ENCODE measurements around the gene LYST.

LYST gene

DNA sequence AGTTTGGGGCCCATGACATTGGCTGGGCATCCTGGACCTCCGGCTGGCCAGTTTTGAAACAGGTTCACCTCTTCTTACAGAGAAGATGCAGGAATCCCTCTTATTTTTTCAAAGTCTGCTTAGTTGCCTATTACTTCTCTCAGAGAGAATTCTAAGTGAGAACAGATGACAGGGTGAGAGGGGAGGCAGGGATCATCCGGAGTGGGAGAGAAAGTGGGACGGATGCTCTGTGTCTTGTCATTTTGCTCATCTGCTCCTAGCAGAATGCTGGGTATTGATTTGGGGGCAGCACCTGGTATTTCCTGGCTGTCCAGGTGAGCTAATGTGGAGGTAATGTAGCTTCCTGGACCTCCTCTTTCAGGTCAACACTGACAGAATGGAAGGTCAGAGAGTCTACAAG is 249.6 kb downstream of the LYST start:
- Histone ChIP-seq H4K20me1 (ENCODE audit: low read depth, low read length) (no peaks in the 10 kb centered on the region), H3K27ac (ENCODE audit: low read depth, low read length) (no peak overlapping the region), H3K4me3 (ENCODE audit: insufficient read depth, low read length, poor library complexity, severe bottlenecking) (no peak overlapping the region), H3K4me2 (ENCODE audit: low read depth, low read length, poor library complexity, severe bottlenecking) (no peak overlapping the region), H3F3A (ENCODE audit: insufficient read depth) (no peaks in the 10 kb centered on the region), H3K9me2 (replicated peaks; ENCODE audit: insufficient read depth, low read length) (no peaks in the 10 kb centered on the region), H3K9me3 (ENCODE audit: insufficient read depth, low read length) (no peaks in the 10 kb centered on the region), H3K36me3 (ENCODE audit: low read length) (no peaks in the 10 kb centered on the region), H3K79me2 (ENCODE audit: insufficient read depth, low read length) (no peaks in the 10 kb centered on the region), H3K27me3 (ENCODE audit: low read length) (no peaks in the 10 kb centered on the region), H3K9ac (ENCODE audit: low read length) (no peak overlapping the region), H2AFZ (ENCODE audit: low read depth, low read length, severe bottlenecking) (no peak overlapping the region)
- TF ChIP-seq, protein P1, sequence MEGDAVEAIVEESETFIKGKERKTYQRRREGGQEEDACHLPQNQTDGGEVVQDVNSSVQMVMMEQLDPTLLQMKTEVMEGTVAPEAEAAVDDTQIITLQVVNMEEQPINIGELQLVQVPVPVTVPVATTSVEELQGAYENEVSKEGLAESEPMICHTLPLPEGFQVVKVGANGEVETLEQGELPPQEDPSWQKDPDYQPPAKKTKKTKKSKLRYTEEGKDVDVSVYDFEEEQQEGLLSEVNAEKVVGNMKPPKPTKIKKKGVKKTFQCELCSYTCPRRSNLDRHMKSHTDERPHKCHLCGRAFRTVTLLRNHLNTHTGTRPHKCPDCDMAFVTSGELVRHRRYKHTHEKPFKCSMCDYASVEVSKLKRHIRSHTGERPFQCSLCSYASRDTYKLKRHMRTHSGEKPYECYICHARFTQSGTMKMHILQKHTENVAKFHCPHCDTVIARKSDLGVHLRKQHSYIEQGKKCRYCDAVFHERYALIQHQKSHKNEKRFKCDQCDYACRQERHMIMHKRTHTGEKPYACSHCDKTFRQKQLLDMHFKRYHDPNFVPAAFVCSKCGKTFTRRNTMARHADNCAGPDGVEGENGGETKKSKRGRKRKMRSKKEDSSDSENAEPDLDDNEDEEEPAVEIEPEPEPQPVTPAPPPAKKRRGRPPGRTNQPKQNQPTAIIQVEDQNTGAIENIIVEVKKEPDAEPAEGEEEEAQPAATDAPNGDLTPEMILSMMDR (IDR thresholded peaks at IDR 0.05; ENCODE audit: insufficient read depth, low read length, poor library complexity, severe bottlenecking) = no peak
- no peak for TF ChIP-seq EZH2phosphoT487 (conservative IDR thresholded peaks at IDR 0.05; ENCODE audit: low read length)

DNA sequence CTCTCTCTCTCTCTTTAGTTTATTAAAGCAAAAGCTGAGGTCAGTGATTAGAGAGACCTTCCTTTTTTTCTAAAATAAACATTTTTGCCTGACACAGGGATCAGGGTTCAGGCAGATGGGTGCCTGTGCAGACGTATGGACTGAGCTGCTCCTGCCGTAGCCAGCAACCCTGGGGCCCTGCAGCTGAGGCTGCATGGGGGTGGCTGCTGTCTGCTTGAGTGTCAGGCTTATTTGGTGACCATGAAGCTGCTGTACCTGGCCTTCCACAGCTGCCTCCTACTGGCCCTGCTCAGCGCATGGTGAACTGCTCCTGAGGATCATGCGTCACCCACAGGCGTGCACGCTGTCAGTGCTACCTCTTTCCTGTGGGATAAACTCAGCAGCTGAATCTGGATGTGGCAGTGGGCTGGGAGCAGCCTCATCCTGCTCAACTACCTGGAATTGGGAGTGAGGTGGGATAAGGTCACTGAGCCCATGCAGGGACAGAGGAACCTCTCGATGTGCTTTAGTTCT is 252.2 kb downstream of the LYST start:
- no peak overlapping the region for H3K27ac ChIP-seq (ENCODE audit: low read depth, low read length)
- no peaks in the 10 kb centered on the region for H3K9me2 ChIP-seq (replicated peaks; ENCODE audit: insufficient read depth, low read length)
- no peak overlapping the region for H2AFZ ChIP-seq (ENCODE audit: low read depth, low read length, severe bottlenecking)
- no peak overlapping the region for H3K4me2 ChIP-seq (ENCODE audit: low read depth, low read length, poor library complexity, severe bottlenecking)
- no peaks in the 10 kb centered on the region for H3K36me3 ChIP-seq (ENCODE audit: low read length)
- no peaks in the 10 kb centered on the region for H3K27me3 ChIP-seq (ENCODE audit: low read length)
- no peak overlapping the region for H3K9ac ChIP-seq (ENCODE audit: low read length)
- no peaks in the 10 kb centered on the region for H3K79me2 ChIP-seq (ENCODE audit: insufficient read depth, low read length)
- H4K20me1 ChIP-seq (ENCODE audit: low read depth, low read length) = no peaks in the 10 kb centered on the region
- no peak overlapping the region for H3K4me3 ChIP-seq (ENCODE audit: insufficient read depth, low read length, poor library complexity, severe bottlenecking)
- H3F3A ChIP-seq (ENCODE audit: insufficient read depth) = no peaks in the 10 kb centered on the region
- H3K9me3 ChIP-seq (ENCODE audit: insufficient read depth, low read length) = no peaks in the 10 kb centered on the region
- TF ChIP-seq EZH2phosphoT487 (conservative IDR thresholded peaks at IDR 0.05; ENCODE audit: low read length) = no peak
- TF ChIP-seq, protein P1 (IDR thresholded peaks at IDR 0.05; ENCODE audit: insufficient read depth, low read length, poor library complexity, severe bottlenecking) = no peak

- TF ChIP-seq, protein P1 (IDR thresholded peaks at IDR 0.05; ENCODE audit: insufficient read depth, low read length, poor library complexity, severe bottlenecking) = no peak
- TF ChIP-seq EZH2phosphoT487 (conservative IDR thresholded peaks at IDR 0.05; ENCODE audit: low read length) = no peak
- Histone ChIP-seq H3K27ac (ENCODE audit: low read depth, low read length) (no peak overlapping the region), H3K4me2 (ENCODE audit: low read depth, low read length, poor library complexity, severe bottlenecking) (no peak overlapping the region), H3K9ac (ENCODE audit: low read length) (no peak overlapping the region), H3K9me2 (replicated peaks; ENCODE audit: insufficient read depth, low read length) (no peaks in the 10 kb centered on the region), H2AFZ (ENCODE audit: low read depth, low read length, severe bottlenecking) (no peak overlapping the region), H3K9me3 (ENCODE audit: insufficient read depth, low read length) (no peaks in the 10 kb centered on the region), H3K27me3 (ENCODE audit: low read length) (no peaks in the 10 kb centered on the region), H3K36me3 (ENCODE audit: low read length) (no peaks in the 10 kb centered on the region), H4K20me1 (ENCODE audit: low read depth, low read length) (no peaks in the 10 kb centered on the region), H3K79me2 (ENCODE audit: insufficient read depth, low read length) (no peaks in the 10 kb centered on the region), H3F3A (ENCODE audit: insufficient read depth) (no peaks in the 10 kb centered on the region), H3K4me3 (ENCODE audit: insufficient read depth, low read length, poor library complexity, severe bottlenecking) (no peak overlapping the region)
Measured at GRCh38 chr1:235613602-235614001, 253.1 kb downstream of the LYST start.
